Renal pelvis (tissue), 12 donors: ENCODE data around the gene ARHGAP30. TPM values are rescaled to one million over a fixed set of nuclear protein-coding genes. Genes with fewer than 3 reads are reported as not detected.
"Not testable (repeated sequence)": the region's sequence is repeated elsewhere in the genome, so short reads cannot be mapped to it uniquely, and the experiment has no call there.

Source experiments
- DNase-seq: peaks from one replicate; pipeline ENCODE4 v3.0.0-alpha.2; 2013
- long read RNA-seq, 16 experiments: transcript quantifications; one replicate each; lab custom pipeline, GENCODE V29; 2026
- polyA plus RNA-seq, 3 donors: library from polyadenylated mRNA; unstranded; fragments of 120-200 nt; gene quantifications; one replicate each; pipeline ENCODE4 v1.2.1, GENCODE V29; 2013; ENCODE audit not compliant: insufficient read length in 3 of 3

ARHGAP30 gene, protein sequence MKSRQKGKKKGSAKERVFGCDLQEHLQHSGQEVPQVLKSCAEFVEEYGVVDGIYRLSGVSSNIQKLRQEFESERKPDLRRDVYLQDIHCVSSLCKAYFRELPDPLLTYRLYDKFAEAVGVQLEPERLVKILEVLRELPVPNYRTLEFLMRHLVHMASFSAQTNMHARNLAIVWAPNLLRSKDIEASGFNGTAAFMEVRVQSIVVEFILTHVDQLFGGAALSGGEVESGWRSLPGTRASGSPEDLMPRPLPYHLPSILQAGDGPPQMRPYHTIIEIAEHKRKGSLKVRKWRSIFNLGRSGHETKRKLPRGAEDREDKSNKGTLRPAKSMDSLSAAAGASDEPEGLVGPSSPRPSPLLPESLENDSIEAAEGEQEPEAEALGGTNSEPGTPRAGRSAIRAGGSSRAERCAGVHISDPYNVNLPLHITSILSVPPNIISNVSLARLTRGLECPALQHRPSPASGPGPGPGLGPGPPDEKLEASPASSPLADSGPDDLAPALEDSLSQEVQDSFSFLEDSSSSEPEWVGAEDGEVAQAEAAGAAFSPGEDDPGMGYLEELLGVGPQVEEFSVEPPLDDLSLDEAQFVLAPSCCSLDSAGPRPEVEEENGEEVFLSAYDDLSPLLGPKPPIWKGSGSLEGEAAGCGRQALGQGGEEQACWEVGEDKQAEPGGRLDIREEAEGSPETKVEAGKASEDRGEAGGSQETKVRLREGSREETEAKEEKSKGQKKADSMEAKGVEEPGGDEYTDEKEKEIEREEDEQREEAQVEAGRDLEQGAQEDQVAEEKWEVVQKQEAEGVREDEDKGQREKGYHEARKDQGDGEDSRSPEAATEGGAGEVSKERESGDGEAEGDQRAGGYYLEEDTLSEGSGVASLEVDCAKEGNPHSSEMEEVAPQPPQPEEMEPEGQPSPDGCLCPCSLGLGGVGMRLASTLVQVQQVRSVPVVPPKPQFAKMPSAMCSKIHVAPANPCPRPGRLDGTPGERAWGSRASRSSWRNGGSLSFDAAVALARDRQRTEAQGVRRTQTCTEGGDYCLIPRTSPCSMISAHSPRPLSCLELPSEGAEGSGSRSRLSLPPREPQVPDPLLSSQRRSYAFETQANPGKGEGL
- 1 to 10 TPM; 1.9 to 2.8 (median 2.4) TPM for polyA plus RNA-seq
- long read RNA-seq, donor 1 = 0 reads
- long read RNA-seq, donor 2 = 0 reads
- long read RNA-seq, donor 3 = 0 reads
- long read RNA-seq, donor 4 = 0 reads
- long read RNA-seq, donor 5 = 0 reads
- long read RNA-seq, donor 6, partial matches to known transcripts = 0 of 1 reads
- long read RNA-seq, donor 6, other reads (novel, unspliced or antisense) = 0 of 1 reads
- long read RNA-seq, donor 7 = 0 reads
- long read RNA-seq, donor 8 = 0 reads
- long read RNA-seq, donor 9, full-length matches to known transcripts = 1 of 6 reads
- long read RNA-seq, donor 9, partial matches to known transcripts = 5 of 6 reads
- long read RNA-seq, donor 9, other reads (novel, unspliced or antisense) = 0 of 6 reads
- long read RNA-seq, donor 10 = 0 reads
- long read RNA-seq, donor 11 = 0 reads
- long read RNA-seq, donor 12 = 0 reads
- long read RNA-seq, donor 13 = 0 reads
- long read RNA-seq, donor 14 = 0 reads
- long read RNA-seq, donor 15 = 0 reads
- long read RNA-seq, donor 16 = 0 reads

GRCh38 chr1:161069731-161070270 lies at the start of gene ARHGAP30:
ARHGAP30 (minus strand) TSS chr1:161069891; CDS start chr1:161069624, 267 bp downstream.
- no peak for DNase-seq

GRCh38 chr1:161117759-161118581 lies 48.3 kb upstream of the ARHGAP30 start, which contains the start of the genes NIT1 and PFDN2:
NIT1 (plus strand) TSS chr1:161118105; CDS start chr1:161118177, 72 bp downstream.
PFDN2 (minus strand) TSS chr1:161118037; CDS start chr1:161118026, 11 bp downstream.
- peak; percentile 87 for DNase-seq

- not testable (repeated sequence) for DNase-seq
These were observed 46.3 kb upstream of the ARHGAP30 start for GRCh38 chr1:161115961-161116360.

- DNase-seq = no peak
These were observed 45.5 kb upstream of the ARHGAP30 start for GRCh38 chr1:161115132-161115711.

- no peak for DNase-seq
These were observed 44.9 kb upstream of the ARHGAP30 start for GRCh38 chr1:161114556-161114955.

DNA sequence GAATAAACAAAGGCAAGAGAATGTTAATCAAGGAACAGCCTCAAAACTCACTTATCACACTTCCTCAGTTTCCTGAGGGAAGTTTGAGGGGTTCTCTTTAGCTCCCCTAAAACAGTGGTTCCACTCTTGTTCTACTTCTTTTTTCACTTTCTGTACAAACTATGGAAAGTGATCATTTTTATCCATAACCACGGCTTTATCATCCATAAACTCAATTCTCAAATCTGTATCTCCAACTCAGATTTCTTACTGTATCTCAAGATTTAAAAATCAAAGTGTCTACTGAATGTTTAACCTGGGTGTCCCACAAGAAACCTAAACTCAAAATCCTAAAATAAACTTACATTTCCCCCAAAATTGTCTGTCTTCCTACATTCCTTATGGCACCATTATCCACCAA lies 44.2 kb upstream of the ARHGAP30 start:
- DNase-seq = no peak

- no peak for DNase-seq
These were observed 41.8 kb upstream of the ARHGAP30 start for GRCh38 chr1:161111527-161111926.

DNA sequence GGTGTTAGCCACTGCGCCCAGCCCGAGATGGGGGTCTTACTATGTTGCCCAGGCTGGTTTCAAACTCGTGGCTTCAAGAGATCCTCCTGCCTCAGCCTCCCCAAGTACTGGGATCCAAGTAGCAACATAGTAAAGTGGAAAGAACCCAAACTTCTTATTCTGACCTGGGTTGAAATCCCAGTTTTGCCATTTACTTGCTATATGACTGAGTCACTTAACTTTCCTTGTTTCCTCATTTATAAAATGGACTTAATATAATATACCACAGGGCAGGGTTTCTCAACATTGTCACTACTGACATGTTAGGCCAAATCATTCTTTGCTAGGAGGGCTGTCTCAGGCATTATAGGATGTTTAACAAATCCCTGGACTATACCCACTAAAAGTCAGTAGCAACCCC lies 41.4 kb upstream of the ARHGAP30 start:
- DNase-seq = no peak

GRCh38 chr1:161106431-161106830 lies 36.7 kb upstream of the ARHGAP30 start:
- no peak for DNase-seq

GRCh38 chr1:161100556-161100955 lies 30.9 kb upstream of the ARHGAP30 start:
- no peak for DNase-seq

DNA sequence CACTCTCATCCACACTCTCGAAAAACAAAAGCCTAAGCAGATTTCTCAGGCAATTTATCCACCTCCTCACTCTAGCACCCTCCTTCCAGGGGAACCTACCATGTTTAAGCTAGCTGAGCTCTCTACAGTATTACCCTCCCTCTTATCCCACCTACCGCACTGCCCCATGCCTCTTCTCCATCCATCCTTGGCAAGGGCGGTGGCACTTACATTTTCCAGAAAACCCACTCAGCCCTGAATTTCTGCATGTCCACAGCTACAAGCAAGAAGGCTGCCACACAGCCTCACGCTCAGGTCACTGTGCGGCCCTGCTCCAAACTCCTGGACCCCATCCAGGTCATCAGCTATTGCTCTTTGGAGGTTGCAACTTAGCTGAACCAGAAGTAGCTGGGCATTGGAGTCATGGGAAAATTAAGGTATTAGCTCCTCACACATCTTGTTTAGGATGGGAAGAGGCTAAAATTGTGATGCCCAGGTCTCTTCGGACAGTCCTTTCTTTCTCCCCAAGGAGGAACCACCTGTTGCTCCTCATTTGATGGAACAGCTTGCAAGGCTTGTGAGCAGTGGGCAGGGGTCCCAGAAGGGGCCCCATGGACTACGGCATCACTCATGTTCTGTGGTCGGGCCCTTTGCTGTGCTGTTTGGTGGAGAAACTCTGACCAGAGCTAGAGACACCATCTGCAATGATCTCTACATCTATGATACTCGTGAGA lies 29.6 kb upstream of the ARHGAP30 start:
- no peak for DNase-seq

DNA sequence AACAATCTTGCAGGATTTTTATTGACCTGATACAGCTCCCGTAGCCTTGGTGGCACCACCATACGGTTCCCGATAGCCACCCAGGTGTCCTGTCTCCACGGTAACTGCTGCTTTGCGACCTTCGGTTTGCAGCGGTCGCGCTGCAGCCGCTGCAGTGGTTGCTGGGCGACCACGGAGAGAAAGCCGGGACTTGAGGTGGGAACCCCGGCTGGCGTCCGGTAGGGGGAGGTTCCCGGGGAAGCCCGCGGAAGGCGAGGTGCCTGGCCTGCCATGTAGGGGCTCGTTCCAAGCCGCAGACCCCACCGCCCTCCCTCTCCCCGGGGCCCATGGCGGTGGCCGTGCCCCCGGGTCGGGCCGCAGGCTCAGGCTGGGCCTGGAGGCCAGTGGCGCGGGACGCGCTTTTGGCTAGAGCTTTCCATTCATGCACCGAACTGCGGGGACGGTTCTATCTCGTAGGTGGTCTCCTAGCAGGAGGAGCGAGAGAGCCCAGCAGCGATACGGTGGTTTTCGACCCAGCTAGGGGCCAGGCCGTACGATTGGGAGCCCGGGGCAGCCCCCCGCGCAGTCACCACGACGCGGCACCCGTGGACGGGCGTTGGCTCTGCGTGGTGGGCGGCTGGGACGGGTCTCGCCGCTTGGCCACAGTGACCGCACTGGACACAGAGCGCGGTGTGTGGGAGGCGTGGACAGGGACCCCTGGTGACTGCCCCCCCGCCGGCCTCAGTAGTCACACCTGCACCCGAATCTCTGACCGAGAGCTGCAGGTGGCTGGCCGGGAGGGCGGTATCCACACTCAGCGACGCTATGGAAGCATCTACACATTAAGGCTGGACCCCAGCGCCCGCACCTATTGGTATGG lies 28.7 kb upstream of the ARHGAP30 start, which contains the start of gene KLHDC9:
TSS of gene KLHDC9 (plus strand) at position 152 of the 859 bp plus-strand sequence. CDS start at position 327, 175 bp downstream.
- DNase-seq = peak; percentile 85

GRCh38 chr1:161096530-161096929 lies 26.8 kb upstream of the ARHGAP30 start:
- no peak for DNase-seq

DNA sequence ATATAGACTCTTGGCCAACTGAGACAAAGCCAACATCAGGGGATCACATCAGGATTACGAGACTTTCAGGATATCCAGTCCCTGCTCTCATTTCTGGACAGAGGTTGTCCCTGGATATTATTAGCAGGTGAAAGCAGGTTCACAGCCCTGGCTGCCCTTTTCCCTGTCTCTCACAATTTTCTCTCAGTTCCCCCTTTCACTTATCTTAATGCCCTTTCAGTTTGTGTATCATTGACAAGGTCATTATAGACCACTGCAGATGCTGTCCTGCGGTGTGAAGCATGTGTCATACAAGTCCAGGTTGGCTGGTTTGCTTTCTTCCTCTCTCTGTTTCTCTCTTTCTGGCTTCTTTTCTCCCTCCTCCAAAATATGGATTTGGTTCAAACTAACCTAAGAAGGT lies 26.3 kb upstream of the ARHGAP30 start:
- no peak for DNase-seq

DNA sequence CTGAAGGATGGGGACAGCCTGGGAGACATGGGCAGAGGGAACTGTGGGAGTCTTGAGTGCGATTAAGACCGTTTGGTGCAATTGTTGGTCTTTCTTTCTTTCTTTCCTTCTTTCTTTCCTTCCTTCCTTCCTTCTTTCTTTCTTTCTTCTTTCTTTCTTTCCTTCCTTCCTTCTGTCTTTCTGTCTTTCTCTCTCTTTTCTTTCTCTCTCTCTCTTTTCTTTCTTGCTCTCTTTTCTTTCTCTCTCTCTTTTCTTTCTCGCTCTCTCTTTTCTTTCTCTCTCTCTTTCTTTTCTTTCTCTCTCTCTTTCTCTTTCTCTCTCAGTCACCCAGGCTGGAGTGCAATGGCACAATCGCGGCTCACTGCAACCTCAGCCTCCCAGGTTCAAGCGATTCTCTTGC lies 25.5 kb upstream of the ARHGAP30 start:
- DNase-seq = no peak

- no peak for DNase-seq
These were observed 24.8 kb upstream of the ARHGAP30 start for GRCh38 chr1:161094481-161094880.

GRCh38 chr1:161092621-161093028 lies 22.9 kb upstream of the ARHGAP30 start:
- DNase-seq = no peak
